Measurements from ENCODE around the gene C7orf57.

Gene C7orf57

DNA sequence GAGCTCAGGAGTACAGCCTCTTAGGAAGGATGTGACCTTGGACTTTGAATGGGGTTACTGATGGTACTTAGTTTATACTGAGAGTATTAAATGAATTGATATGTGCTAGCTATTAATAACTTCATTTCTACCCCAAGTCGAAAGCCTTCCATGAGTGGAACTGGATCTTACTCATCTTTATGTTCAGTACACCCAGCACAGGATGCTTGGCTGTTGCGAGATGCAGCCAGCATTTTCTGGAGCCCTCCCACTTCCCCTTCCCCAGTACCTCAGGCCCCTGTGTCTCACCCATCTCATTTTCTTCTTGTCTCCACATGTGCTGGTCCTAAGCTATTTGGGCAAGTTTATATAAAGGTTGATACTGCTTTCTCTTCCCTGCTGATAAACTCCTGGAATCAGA lies 60.9 kb downstream of the C7orf57 start:
- WGBS, 2 experiments (ENCODE audit: insufficient coverage in 2 of 2), result 85% methylated on average over 2 of the region's 2 CpGs; no CpG with 5 or more reads in 1 of the 2 experiments
- Histone ChIP-seq H3K27ac (ENCODE audit: low read depth, low read length, severe bottlenecking) (no peak overlapping the region), H3K9me3 (ENCODE audit: control insufficient read depth, low read length) (no peaks in the 10 kb centered on the region), H3K4me1 (ENCODE audit: control insufficient read depth, insufficient read depth, low read length, poor library complexity, severe bottlenecking) (peaks cover 24% of the 10 kb centered on the region), H3K4me3 (ENCODE audit: extremely low read depth, insufficient read depth, low read length, poor library complexity, severe bottlenecking) (no peak overlapping the region), H3K36me3 (ENCODE audit: control insufficient read depth, insufficient read depth, low read length) (peaks cover 93% of the 10 kb centered on the region)

DNA sequence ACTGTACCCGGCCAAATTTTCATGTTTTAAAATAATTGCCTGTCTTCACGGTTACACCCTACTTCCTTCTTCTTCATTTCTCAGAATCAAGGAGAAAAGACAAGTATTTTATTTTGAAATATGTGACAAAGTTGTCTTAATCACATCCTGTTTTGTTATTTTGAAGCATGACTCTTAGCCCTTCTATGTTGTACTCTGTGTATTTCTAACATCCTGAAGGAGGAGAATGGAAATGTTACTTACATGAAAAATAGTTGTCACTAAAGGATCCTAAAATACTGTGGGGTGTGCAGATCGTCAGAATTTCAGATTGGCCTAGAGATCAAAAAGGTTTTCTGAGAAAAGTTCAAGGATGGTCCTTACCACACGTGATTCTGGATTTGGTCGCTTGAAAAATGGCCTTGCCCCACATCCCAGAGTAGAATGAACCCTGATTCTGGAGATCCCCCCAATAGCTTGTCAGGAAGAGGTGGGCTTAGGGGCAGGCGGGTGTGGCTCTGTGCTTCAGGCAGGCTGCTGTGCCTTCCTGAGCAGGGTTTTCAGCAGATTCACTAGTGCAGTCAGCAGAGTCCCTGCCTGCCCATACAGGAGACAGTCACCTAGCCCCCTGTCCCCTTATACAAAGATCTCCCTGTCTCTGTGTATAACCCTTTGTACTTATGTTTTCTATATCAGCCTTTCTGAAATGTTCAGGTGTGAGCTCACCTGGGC lies 62.3 kb downstream of the C7orf57 start:
- H3K4me3 ChIP-seq (ENCODE audit: extremely low read depth, insufficient read depth, low read length, poor library complexity, severe bottlenecking), result no peak overlapping the region
- 98 to 100% methylated on average over 3 to 4 of the region's 6 CpGs for WGBS, 2 experiments (ENCODE audit: insufficient coverage in 2 of 2)
- no peaks in the 10 kb centered on the region for H3K9me3 ChIP-seq (ENCODE audit: control insufficient read depth, low read length)
- peaks cover 13% of the 10 kb centered on the region for H3K4me1 ChIP-seq (ENCODE audit: control insufficient read depth, insufficient read depth, low read length, poor library complexity, severe bottlenecking)
- no peak overlapping the region for H3K27ac ChIP-seq (ENCODE audit: low read depth, low read length, severe bottlenecking)
- peaks cover 93% of the 10 kb centered on the region for H3K36me3 ChIP-seq (ENCODE audit: control insufficient read depth, insufficient read depth, low read length)

DNA sequence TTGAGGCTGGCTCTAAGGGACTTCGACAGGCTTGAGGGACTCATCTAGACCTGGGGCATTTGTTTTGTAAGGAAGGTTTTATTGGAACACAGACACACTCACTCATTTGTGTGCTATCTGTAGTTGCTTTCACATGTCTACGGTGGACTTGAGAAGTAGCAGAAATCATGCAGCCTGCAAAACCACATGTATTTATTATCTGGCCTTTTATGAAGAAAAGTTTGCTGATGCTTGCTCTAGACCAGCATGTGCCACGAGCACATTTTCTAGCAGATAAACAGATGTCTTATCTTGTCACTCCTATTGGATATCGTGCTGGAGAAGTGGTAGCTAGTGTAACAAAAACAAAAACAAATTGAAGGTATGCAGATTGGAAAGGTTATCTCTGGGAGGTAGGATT lies 63.5 kb downstream of the C7orf57 start:
- Histone ChIP-seq H3K27ac (ENCODE audit: low read depth, low read length, severe bottlenecking) (no peak overlapping the region), H3K4me3 (ENCODE audit: extremely low read depth, insufficient read depth, low read length, poor library complexity, severe bottlenecking) (no peak overlapping the region), H3K4me1 (ENCODE audit: control insufficient read depth, insufficient read depth, low read length, poor library complexity, severe bottlenecking) (peaks cover 13% of the 10 kb centered on the region), H3K36me3 (ENCODE audit: control insufficient read depth, insufficient read depth, low read length) (peaks cover 93% of the 10 kb centered on the region), H3K9me3 (ENCODE audit: control insufficient read depth, low read length) (no peaks in the 10 kb centered on the region)
- 94 to 100% methylated on average over 1 to 2 of the region's 4 CpGs for whole genome bisulfite sequencing, 2 experiments (ENCODE audit: insufficient coverage in 2 of 2)

DNA sequence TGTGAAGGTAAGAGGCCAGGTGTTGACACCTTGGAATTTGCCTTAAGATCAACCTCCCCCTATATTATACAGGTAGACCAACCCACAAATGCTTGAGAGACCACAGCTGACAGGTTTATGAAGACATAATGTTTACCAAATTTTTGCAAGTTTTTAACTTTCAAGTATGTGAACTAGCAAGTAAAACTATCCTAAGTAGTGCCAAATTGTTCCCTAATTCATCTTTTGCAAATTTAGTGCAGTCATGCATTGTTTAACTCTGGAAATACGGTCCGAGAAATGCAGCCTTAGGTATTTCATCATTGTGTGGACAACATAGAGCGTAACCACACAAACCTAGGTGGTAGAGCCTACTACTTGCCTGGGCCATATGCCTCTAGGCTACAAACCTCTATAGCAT lies 64.4 kb downstream of the C7orf57 start:
- H3K4me3 ChIP-seq (ENCODE audit: extremely low read depth, insufficient read depth, low read length, poor library complexity, severe bottlenecking), result no peak overlapping the region
- 94 to 95% methylated on average over 3 of the region's 3 CpGs for WGBS, 2 experiments (ENCODE audit: insufficient coverage in 2 of 2)
- H3K36me3 ChIP-seq (ENCODE audit: control insufficient read depth, insufficient read depth, low read length), result peaks cover 94% of the 10 kb centered on the region
- no peaks in the 10 kb centered on the region for H3K9me3 ChIP-seq (ENCODE audit: control insufficient read depth, low read length)
- H3K27ac ChIP-seq (ENCODE audit: low read depth, low read length, severe bottlenecking), result no peak overlapping the region
- peaks cover 7% of the 10 kb centered on the region for H3K4me1 ChIP-seq (ENCODE audit: control insufficient read depth, insufficient read depth, low read length, poor library complexity, severe bottlenecking)

DNA sequence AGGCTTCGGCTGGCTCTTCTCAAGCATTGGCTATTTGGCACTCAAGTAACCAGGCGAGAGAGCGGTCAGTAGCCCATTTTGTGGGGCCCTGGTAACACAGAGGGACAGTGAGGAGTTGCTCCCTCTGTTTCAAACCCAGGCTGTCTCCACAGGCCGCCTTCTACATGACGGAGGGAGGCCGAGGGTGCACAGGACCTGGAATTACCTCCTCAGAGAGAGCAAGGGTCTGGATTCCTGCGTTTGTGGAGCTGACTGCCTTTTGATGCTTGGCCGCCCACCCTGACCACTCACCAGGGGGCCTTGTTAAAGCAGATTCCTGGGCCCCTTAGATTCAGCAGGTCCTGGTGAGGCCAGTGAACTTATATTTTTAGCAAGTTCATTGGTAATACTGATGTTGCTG lies 66.0 kb downstream of the C7orf57 start:
- Histone ChIP-seq H3K4me3 (ENCODE audit: extremely low read depth, insufficient read depth, low read length, poor library complexity, severe bottlenecking) (no peak overlapping the region), H3K36me3 (ENCODE audit: control insufficient read depth, insufficient read depth, low read length) (peaks cover 94% of the 10 kb centered on the region), H3K27ac (ENCODE audit: low read depth, low read length, severe bottlenecking) (no peak overlapping the region), H3K9me3 (ENCODE audit: control insufficient read depth, low read length) (no peaks in the 10 kb centered on the region), H3K4me1 (ENCODE audit: control insufficient read depth, insufficient read depth, low read length, poor library complexity, severe bottlenecking) (no peaks in the 10 kb centered on the region)
- WGBS, 2 experiments (ENCODE audit: insufficient coverage in 2 of 2), result 96% methylated on average over 6 to 8 of the region's 8 CpGs

DNA sequence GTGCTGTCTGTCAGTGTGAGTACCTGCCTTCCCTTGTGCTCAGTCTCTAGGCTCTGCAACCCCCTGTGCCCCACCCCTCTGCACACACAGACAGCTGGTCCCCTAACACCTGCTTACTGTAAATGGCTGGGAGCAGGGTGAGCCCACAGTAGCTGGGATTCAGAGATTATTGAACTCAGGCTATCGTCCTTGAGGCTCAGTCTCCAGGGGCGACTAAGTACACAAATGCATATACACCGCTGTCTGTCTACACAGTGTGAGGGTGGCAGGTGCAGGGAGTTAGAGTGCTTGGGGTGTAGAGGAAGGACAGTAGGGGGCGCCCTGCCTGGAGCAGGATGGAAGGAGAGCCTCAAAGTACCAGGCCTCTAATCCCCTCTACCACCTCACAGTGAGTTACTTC lies 66.6 kb downstream of the C7orf57 start:
- WGBS, 2 experiments (ENCODE audit: insufficient coverage in 2 of 2), result 100% methylated on average over 3 of the region's 4 CpGs; no CpG with 5 or more reads in 1 of the 2 experiments
- H3K4me1 ChIP-seq (ENCODE audit: control insufficient read depth, insufficient read depth, low read length, poor library complexity, severe bottlenecking), result no peaks in the 10 kb centered on the region
- peaks cover 94% of the 10 kb centered on the region for H3K36me3 ChIP-seq (ENCODE audit: control insufficient read depth, insufficient read depth, low read length)
- no peak overlapping the region for H3K27ac ChIP-seq (ENCODE audit: low read depth, low read length, severe bottlenecking)
- H3K4me3 ChIP-seq (ENCODE audit: extremely low read depth, insufficient read depth, low read length, poor library complexity, severe bottlenecking), result no peak overlapping the region
- H3K9me3 ChIP-seq (ENCODE audit: control insufficient read depth, low read length), result no peaks in the 10 kb centered on the region

DNA sequence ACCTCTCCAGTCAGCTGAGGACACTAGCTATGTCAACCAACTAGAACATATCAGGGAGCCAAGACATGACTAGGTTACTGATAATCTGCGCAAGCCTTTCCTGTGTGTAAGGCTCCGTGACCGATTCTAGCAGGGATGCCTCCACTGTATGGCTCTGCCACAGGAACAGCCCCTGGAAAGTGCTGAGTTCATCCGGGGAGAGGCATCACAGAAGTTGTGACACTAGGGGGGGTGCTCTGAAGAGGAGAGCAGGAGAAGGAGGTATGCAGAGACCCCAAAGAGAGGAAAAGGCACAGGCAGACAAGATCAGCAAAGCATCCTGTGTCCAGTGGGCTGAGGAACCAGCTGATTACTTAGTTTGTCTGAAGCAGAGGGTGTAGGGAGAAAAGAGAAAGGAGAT lies 67.2 kb downstream of the C7orf57 start:
- WGBS, 2 experiments (ENCODE audit: insufficient coverage in 2 of 2), result 98 to 100% methylated on average over 2 to 4 of the region's 4 CpGs
- Histone ChIP-seq H3K4me1 (ENCODE audit: control insufficient read depth, insufficient read depth, low read length, poor library complexity, severe bottlenecking) (no peaks in the 10 kb centered on the region), H3K4me3 (ENCODE audit: extremely low read depth, insufficient read depth, low read length, poor library complexity, severe bottlenecking) (no peak overlapping the region), H3K36me3 (ENCODE audit: control insufficient read depth, insufficient read depth, low read length) (peaks cover 94% of the 10 kb centered on the region), H3K27ac (ENCODE audit: low read depth, low read length, severe bottlenecking) (no peak overlapping the region), H3K9me3 (ENCODE audit: control insufficient read depth, low read length) (no peaks in the 10 kb centered on the region)

DNA sequence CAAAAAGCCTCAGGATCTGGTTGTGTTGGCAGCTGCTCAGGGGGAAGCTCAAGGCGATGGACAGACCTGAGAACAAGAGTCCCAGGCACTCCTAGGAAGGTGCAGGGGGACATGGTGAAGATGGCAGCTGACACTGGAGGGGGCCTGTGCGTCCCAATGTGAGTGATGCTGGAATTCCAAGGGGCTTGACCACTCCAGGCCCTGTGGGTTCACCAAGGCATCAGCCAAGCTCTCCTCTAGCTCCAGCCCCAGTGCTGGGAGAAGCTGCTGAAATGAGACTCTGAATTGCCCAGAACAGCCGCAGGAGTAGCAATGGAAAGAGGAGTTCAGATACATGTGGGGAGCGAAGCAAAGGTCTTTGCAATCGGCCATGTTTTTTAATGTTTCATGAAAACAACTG lies 69.7 kb downstream of the C7orf57 start:
- no peaks in the 10 kb centered on the region for H3K9me3 ChIP-seq (ENCODE audit: control insufficient read depth, low read length)
- H3K4me3 ChIP-seq (ENCODE audit: extremely low read depth, insufficient read depth, low read length, poor library complexity, severe bottlenecking), result no peak overlapping the region
- H3K27ac ChIP-seq (ENCODE audit: low read depth, low read length, severe bottlenecking), result no peak overlapping the region
- 90 to 98% methylated on average over 4 to 5 of the region's 5 CpGs for WGBS, 2 experiments (ENCODE audit: insufficient coverage in 2 of 2)
- peaks cover 85% of the 10 kb centered on the region for H3K36me3 ChIP-seq (ENCODE audit: control insufficient read depth, insufficient read depth, low read length)
- H3K4me1 ChIP-seq (ENCODE audit: control insufficient read depth, insufficient read depth, low read length, poor library complexity, severe bottlenecking), result no peaks in the 10 kb centered on the region

DNA sequence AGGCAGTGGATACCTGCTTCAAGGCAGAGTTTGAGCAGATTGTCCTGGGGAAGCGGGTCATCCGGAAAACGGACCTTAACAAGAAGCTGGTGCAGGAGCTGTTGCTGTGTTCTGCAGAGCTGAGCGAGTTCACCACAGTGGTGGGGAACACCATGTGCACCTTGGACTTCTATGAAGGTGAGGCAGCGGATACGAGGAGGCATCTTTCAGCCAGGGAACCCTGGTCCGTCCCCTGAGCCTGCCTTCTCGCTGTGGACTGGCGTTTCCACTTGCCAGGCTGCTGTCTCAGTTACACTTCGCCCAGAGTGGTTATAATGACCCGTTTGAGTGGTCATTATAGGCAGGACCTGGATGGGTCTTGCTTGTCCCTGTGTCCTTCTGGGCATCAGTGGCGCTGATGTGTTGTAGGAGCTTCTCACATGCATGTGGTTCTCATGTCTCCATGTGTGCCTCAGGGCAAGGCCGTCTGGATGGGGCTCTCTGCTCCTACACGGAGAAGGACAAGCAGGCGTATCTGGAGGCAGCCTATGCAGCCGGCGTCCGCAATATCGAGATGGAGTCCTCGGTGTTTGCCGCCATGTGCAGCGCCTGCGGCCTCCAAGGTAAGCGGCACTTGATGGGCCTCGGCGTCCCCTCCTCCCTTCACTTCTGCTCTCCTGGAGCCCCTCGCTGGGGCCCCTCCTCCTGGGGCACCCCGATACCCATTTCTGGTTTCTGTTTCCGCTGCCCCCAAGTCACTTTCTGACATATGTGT lies 71.7 kb downstream of the C7orf57 start:
- H3K36me3 ChIP-seq (ENCODE audit: control insufficient read depth, insufficient read depth, low read length), result peaks cover 70% of the 10 kb centered on the region
- 94 to 97% methylated on average over 29 of the region's 29 CpGs for WGBS, 2 experiments (ENCODE audit: insufficient coverage in 2 of 2)

DNA sequence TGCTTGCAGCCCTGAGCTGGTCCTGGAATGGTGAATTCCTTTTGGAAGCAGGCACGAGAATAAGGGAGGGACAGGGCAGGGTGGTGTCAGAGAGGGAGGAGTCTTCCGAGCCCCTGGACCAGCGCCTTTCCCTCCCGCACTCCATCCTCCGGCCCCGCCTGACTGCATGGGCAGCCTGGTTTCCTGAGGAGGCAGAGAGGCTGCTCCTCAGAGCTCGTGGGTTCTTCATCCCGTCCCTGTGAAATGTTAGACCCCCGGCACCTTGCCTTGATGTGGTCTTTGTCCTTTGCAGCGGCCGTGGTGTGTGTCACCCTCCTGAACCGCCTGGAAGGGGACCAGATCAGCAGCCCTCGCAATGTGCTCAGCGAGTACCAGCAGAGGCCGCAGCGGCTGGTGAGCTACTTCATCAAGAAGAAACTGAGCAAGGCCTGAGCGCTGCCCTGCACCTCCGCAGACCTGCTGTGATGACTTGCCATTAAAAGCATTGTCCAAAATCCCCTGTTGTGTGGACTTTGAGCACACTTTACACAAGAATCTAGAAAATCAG lies 72.7 kb downstream of the C7orf57 start:
- H3K4me3 ChIP-seq (ENCODE audit: extremely low read depth, insufficient read depth, low read length, poor library complexity, severe bottlenecking), result no peak overlapping the region
- WGBS, 2 experiments (ENCODE audit: insufficient coverage in 2 of 2), result 94 to 96% methylated on average over 18 of the region's 18 CpGs
- peaks cover 61% of the 10 kb centered on the region for H3K36me3 ChIP-seq (ENCODE audit: control insufficient read depth, insufficient read depth, low read length)
- peaks cover 2% of the 10 kb centered on the region for H3K4me1 ChIP-seq (ENCODE audit: control insufficient read depth, insufficient read depth, low read length, poor library complexity, severe bottlenecking)
- H3K9me3 ChIP-seq (ENCODE audit: control insufficient read depth, low read length), result no peaks in the 10 kb centered on the region
- H3K27ac ChIP-seq (ENCODE audit: low read depth, low read length, severe bottlenecking), result no peak overlapping the region

More for the DNA sequence above, 71.7 kb downstream of the C7orf57 start:
- H3K27ac ChIP-seq (ENCODE audit: low read depth, low read length, severe bottlenecking), result no peak overlapping the region
- peaks cover 2% of the 10 kb centered on the region for H3K4me1 ChIP-seq (ENCODE audit: control insufficient read depth, insufficient read depth, low read length, poor library complexity, severe bottlenecking)
- no peak overlapping the region for H3K4me3 ChIP-seq (ENCODE audit: extremely low read depth, insufficient read depth, low read length, poor library complexity, severe bottlenecking)
- H3K9me3 ChIP-seq (ENCODE audit: control insufficient read depth, low read length), result no peaks in the 10 kb centered on the region

All from mesodermal cell (in vitro differentiated cells).